Skeletal muscle tissue (tissue), 5 donors: Measurements from ENCODE around the gene TGM5. TPM values are rescaled to one million over a fixed set of nuclear protein-coding genes. Genes with fewer than 3 reads are reported as not detected.

Experiments used
- H3K27ac ChIP-seq: one replicate; pipeline ENCODE4 v1.7.0; 2013; ENCODE audit warnings: mild to moderate bottlenecking, low read depth, low read length, inconsistent platforms
- H3K27me3 ChIP-seq, 3 donors: one replicate each; pipeline ENCODE4 v1.7.0; 2013; ENCODE audit warnings: low read length in 3 of 3; ENCODE audit not compliant: control insufficient read depth in 3 of 3, insufficient read depth in 3 of 3
- H3K36me3 ChIP-seq, 3 donors: one replicate each; pipeline ENCODE4 v1.7.0; 2013; ENCODE audit warnings: low read length in 3 of 3; ENCODE audit not compliant: control insufficient read depth in 3 of 3, insufficient read depth in 3 of 3
- H3K4me1 ChIP-seq, 3 donors: one replicate each; pipeline ENCODE4 v1.7.0; 2013; ENCODE audit warnings: low read length in 3 of 3, mild to moderate bottlenecking in 3 of 3; ENCODE audit not compliant: control insufficient read depth in 3 of 3, insufficient read depth in 3 of 3
- H3K4me3 ChIP-seq, 3 donors: one replicate each; pipeline ENCODE4 v1.7.0; 2013; ENCODE audit warnings: low read length in 3 of 3
- H3K9ac ChIP-seq, 3 donors: one replicate each; pipeline ENCODE4 v1.7.0; 2013; ENCODE audit warnings: low read length in 3 of 3, mild to moderate bottlenecking in 3 of 3, moderate library complexity in 2 of 3, low read depth in 1 of 3
- H3K9me3 ChIP-seq, 3 donors: one replicate each; pipeline ENCODE4 v1.7.0; 2013; ENCODE audit warnings: low read length in 3 of 3; ENCODE audit not compliant: control insufficient read depth in 3 of 3
- small RNA-seq: library from RNA; depleted of rRNA; stranded (forward); fragments of <200 nt; gene quantifications from one replicate; pipeline ENCODE3, GENCODE V24; 2014
- total RNA-seq: library from RNA; depleted of rRNA; stranded (reverse); fragments of >200 nt; gene quantifications from one replicate; pipeline ENCODE4 v1.2.3, GENCODE V29; 2014
- donor health status: Osteomylitis.

The TGM5 gene
- total RNA-seq, 1 donor from 2014 or later = not detected

DNA sequence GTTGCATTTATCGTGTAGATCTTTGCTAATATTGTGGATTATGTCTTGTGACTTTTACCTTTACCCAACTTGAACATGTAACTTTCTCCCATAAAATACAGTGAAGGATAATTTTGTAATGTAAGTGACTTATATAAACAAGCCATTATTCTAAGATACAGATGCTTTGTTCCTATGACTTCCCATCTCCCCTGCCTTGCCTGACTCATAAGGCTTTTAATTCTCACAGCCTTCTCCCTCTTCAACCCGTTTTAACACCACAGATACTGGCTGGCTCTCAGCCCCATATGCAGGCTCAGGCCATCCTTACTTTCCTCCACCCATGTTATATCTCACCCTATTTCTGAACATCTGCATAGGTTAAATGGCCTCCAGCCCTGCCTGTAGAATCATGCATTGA, 77.4 kb downstream of the TGM5 start:
- peak overlapping the region in 1 of 3 donors; percentile 10 for H3K9ac ChIP-seq
- H3K36me3 ChIP-seq = peaks cover 17 to 43% (median 37%) of the 10 kb centered on the region in 3 donors
- H3K27ac ChIP-seq = no peak overlapping the region
- H3K4me1 ChIP-seq = peaks cover 20 to 29% (median 25%) of the 10 kb centered on the region in 3 donors
- no peak overlapping the region for H3K4me3 ChIP-seq
- no peaks in the 10 kb centered on the region for H3K27me3 ChIP-seq
- H3K9me3 ChIP-seq = no peaks in the 10 kb centered on the region

DNA sequence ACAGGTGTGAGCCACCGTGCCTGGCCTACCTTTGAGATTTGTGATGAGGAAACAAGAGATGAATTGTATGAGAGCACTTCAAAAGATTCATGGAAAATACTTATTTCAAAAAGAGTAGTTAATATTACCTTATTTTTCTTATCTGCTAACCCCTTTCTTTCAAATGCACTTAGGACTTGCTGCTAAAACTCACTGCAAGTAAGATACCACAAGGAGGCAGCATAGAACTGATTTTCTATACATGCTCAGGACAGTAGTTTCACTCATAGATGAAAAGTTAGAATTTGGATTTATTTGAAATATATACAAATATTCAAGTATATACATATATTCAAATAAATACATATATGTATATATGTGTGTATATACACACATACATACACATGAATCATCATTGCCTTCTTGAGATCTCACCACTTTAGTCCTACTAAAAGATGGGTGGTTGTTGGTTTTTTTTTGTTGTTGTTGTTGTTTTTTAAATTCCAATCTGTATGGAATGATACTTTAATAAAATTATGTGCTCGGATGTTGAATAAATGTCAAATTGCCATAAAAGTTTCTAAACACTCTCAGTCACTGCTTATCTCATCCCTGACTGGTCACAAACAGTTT, 79.1 kb downstream of the TGM5 start:
- peaks cover 19 to 25% (median 24%) of the 10 kb centered on the region in 3 donors for H3K4me1 ChIP-seq
- H3K27me3 ChIP-seq = no peaks in the 10 kb centered on the region
- H3K4me3 ChIP-seq = no peak overlapping the region
- H3K9me3 ChIP-seq = no peaks in the 10 kb centered on the region
- no peak overlapping the region for H3K9ac ChIP-seq
- H3K36me3 ChIP-seq = peaks cover 14 to 34% (median 31%) of the 10 kb centered on the region in 3 donors
- H3K27ac ChIP-seq = no peak overlapping the region

DNA sequence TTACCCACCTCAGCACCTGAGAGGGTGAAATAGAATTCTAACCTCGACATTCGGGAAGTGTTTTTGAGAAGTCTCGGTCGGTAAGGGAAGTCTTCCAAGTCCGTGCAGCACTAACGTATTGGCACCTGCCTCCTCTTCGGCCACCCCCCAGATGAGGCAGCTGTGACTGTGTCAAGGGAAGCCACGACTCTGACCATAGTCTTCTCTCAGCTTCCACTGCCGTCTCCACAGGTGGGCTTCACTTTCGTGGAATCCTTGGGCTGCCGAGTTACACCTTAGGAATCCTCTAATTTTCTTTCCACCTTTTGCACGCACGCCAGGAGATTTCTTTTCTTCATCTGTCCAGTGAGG, 80.8 kb downstream of the TGM5 start:
- H3K36me3 ChIP-seq = peaks cover 8 to 18% (median 18%) of the 10 kb centered on the region in 3 donors

DNA sequence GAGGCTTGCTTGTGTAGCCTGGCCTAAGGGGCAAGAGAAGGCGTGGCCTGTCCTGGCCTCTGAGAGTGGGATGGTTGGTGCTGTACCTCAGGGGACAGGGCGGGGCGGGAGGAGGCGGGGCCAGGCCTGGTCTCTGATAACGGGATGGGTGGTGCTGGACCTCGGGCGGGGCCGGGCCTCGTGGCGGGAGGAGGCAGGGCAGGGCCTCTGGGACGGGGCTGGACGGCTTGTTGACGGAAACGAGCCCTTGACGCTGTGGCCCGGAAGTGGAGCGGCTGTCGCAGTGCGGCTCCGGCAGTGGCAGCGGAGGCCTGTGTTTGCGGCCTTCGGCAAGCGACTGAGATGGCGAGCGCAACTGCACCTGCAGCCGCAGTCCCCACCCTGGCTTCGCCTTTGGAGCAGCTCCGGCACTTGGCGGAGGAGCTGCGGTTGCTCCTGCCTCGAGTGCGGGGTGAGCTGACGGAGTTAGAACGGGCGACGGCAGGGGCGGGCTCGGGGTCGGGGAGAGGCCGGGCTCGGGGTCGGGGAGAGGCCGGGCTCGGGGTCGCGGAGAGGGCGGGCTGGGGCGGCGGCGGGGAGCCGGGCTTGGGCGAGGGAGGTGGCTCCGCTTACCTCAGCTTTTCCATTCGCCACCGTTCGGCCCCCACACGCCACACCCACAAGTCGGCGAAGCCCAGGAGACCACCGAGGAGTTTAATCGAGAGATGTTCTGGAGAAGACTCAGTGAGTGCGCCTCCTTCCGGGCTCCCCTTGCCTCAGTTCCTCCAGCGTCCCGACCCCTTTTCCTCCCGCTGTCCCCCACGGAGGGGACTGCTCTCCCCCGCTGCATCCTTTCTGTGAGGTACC, 81.3 kb downstream of the TGM5 start, which contains the start of gene CCNDBP1:
Gene CCNDBP1, plus strand, starts transcription at position 247 of the 846 bp plus-strand sequence. Its CDS starts 96 bp downstream, at position 343.
- no peaks in the 10 kb centered on the region for H3K27me3 ChIP-seq
- H3K27ac ChIP-seq = peak within 1 kb of the TSS; percentile 83
- H3K36me3 ChIP-seq = peaks cover 2 to 12% (median 12%) of the 10 kb centered on the region in 3 donors
- H3K9ac ChIP-seq = peak within 1 kb of the TSS; percentile 85 to 93 (median 90)
- peaks cover 24 to 33% (median 30%) of the 10 kb centered on the region in 3 donors for H3K4me1 ChIP-seq
- peak within 1 kb of the TSS; percentile 90 to 94 (median 91) for H3K4me3 ChIP-seq
- no peaks in the 10 kb centered on the region for H3K9me3 ChIP-seq

More for the DNA sequence above, 80.8 kb downstream of the TGM5 start:
- H3K27ac ChIP-seq = peak overlapping the region; percentile 83
- peaks cover 24 to 33% (median 29%) of the 10 kb centered on the region in 3 donors for H3K4me1 ChIP-seq
- peak overlapping the region; percentile 85 to 93 (median 90) for H3K9ac ChIP-seq
- no peaks in the 10 kb centered on the region for H3K9me3 ChIP-seq
- H3K27me3 ChIP-seq = no peaks in the 10 kb centered on the region
- peak overlapping the region; percentile 90 to 94 (median 91) for H3K4me3 ChIP-seq

DNA sequence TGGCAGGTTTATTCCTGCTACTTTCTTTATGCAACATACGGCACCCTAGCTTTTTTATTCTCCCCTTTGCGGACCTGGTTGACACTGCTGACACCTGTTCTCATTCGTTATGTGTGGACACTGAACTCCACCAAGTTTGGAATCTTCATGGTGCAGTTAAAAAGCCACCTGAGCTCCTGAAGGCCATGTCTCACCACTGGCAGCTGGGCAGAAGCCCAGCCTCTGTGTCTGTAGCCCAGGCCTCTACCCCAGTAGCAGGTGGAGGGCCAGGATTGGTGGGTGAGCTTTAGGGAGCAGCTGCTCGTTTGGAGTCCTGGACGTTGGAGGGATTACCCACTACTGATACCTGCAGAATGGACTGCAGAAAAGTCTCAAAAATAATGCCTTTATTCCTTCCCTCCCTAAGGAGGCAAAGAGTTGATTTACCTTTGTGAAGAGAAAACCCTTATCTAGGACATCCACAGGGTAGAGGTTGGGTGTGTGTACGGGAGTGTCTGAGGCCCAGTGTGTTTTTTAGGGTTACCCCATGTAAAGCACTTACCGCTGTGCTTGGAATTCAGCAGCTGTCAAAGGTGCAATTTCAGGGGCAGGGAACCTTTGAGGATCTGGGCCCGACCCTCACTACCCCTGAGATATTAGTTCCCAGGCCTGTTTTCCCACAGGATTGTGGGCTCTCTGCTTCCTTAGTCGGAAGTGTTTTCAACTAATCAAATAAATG, 82.2 kb downstream of the TGM5 start:
- Histone ChIP-seq H3K36me3 (peaks cover 2 to 6% (median 5%) of the 10 kb centered on the region in 3 donors), H3K9ac (peak overlapping the region in 2 of 3 donors; percentile 89 to 90), H3K4me1 (peaks cover 21 to 26% (median 22%) of the 10 kb centered on the region in 3 donors), H3K9me3 (no peaks in the 10 kb centered on the region), H3K27ac (peak overlapping the region; percentile 83), H3K27me3 (no peaks in the 10 kb centered on the region), H3K4me3 (peak overlapping the region in 2 of 3 donors; percentile 49 to 78)

DNA sequence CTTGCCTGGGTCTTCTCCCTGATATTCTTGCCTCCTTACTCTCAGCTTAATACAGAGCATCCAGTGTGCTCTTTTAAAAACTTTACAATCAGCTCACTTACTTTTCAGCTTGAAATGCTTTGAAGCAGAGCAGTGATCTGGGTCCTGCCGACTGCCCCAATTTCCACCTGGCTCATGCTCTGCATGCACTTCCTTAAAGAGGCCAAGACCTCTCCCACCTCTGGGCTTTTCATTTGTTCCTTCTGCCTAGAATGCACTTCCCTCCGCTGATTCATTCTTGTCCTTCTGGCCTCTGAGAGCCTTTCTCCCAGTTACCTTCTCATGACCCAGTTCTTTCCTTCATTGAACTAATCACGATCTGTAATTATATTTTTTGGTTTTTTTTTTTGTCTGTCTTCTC, 83.5 kb downstream of the TGM5 start:
- H3K9ac ChIP-seq = no peak overlapping the region
- H3K27ac ChIP-seq = no peak overlapping the region
- H3K4me3 ChIP-seq = no peak overlapping the region
- H3K4me1 ChIP-seq = peaks cover 18 to 25% (median 19%) of the 10 kb centered on the region in 3 donors
- no peaks in the 10 kb centered on the region for H3K27me3 ChIP-seq
- H3K36me3 ChIP-seq = no peaks in the 10 kb centered on the region
- no peaks in the 10 kb centered on the region for H3K9me3 ChIP-seq

Small RNA genes within 50 kb of the gene (small RNA-seq; reads per million reads assigned to genes)
- not detected for gene RF00019

Other genes starting within 250 kb of the TGM5 start
- 45.9 TPM for gene UBR1, start 160.9 kb downstream of the TGM5 start, total RNA-seq
- gene TMEM62, start 133.3 kb downstream of the TGM5 start, total RNA-seq = 8.4 TPM
- 45.4 TPM for gene CCNDBP1, start 81.5 kb downstream of the TGM5 start, total RNA-seq
- 13.6 TPM for gene EPB42, start 45.9 kb downstream of the TGM5 start, total RNA-seq
- not detected for gene TGM7, start 35.3 kb upstream of the TGM5 start, total RNA-seq
- 5.7 TPM for gene LCMT2, start 63.6 kb upstream of the TGM5 start, total RNA-seq
- 28.7 TPM for gene ZSCAN29, start 104.1 kb upstream of the TGM5 start, total RNA-seq
- 11.5 TPM for gene TUBGCP4, start 104.2 kb upstream of the TGM5 start, total RNA-seq
- gene TP53BP1, start 226.2 kb upstream of the TGM5 start, total RNA-seq = 87.2 TPM